DOHH2 (cell line): ENCODE measurements around the gene TPRX2.

ENCODE experiments used
- H3F3A ChIP-seq: fragments of 200-600 bp; sonication (generic), shearing (Covaris generic); 2 replicates; pipeline ENCODE4 v1.6.0; 2016; ENCODE audit warnings: antibody characterized with exemption, mild to moderate bottlenecking; ENCODE audit not compliant: control insufficient read depth, insufficient read depth
- H3K27ac ChIP-seq: fragments of 200-600 bp; sonication (generic); 2 replicates; pipeline ENCODE4 v1.5.1; 2014; ENCODE audit warnings: low read depth, mild to moderate bottlenecking, low read length, moderate library complexity
- H3K27me3 ChIP-seq: fragments of 200-600 bp; sonication (generic); 2 replicates; pipeline ENCODE4 v1.6.1; 2014; ENCODE audit warnings: mild to moderate bottlenecking, low read length, mixed read lengths; ENCODE audit not compliant: control insufficient read depth
- H3K36me3 ChIP-seq: fragments of 200-600 bp; sonication (generic); 2 replicates; pipeline ENCODE4 v1.6.1; 2014; ENCODE audit warnings: mild to moderate bottlenecking, low read length, moderate library complexity, mixed read lengths; ENCODE audit not compliant: control insufficient read depth
- H3K4me1 ChIP-seq: fragments of 200-600 bp; sonication (generic); 2 replicates; pipeline ENCODE4 v1.6.1; 2014; ENCODE audit warnings: mild to moderate bottlenecking, low read length, mixed read lengths; ENCODE audit not compliant: control insufficient read depth
- H3K4me2 ChIP-seq: fragments of 200-600 bp; sonication (generic); 2 replicates; pipeline ENCODE4 v1.6.0; 2014; ENCODE audit warnings: mild to moderate bottlenecking, low read length, moderate library complexity
- H3K4me3 ChIP-seq: fragments of 200-600 bp; sonication (generic); 2 replicates; pipeline ENCODE4 v1.5.1; 2014; ENCODE audit warnings: mild to moderate bottlenecking, low read length, mixed read lengths
- H3K79me2 ChIP-seq: fragments of 200-600 bp; sonication (generic); 2 replicates; pipeline ENCODE4 v1.6.1; 2014; ENCODE audit warnings: mild to moderate bottlenecking, low read length, mixed read lengths; ENCODE audit not compliant: control insufficient read depth
- H3K9me2 ChIP-seq: fragments of 200-600 bp; sonication (generic); replicated peaks from 2 replicates; pipeline ENCODE4 v1.6.1; 2014; ENCODE audit warnings: mild to moderate bottlenecking, low read length, mixed read lengths; ENCODE audit not compliant: control insufficient read depth
- H3K9me3 ChIP-seq: fragments of 200-600 bp; sonication (generic); 2 replicates; pipeline ENCODE4 v1.6.1; 2014; ENCODE audit warnings: antibody characterized with exemption, low read length, mixed read lengths; ENCODE audit not compliant: control insufficient read depth, insufficient read depth
- H4K20me1 ChIP-seq: fragments of 200-600 bp; sonication (generic); 2 replicates; pipeline ENCODE4 v1.6.0; 2014; ENCODE audit warnings: low read depth, mild to moderate bottlenecking, antibody characterized with exemption, low read length, moderate library complexity; ENCODE audit not compliant: control insufficient read depth, insufficient read depth
- CTCF ChIP-seq: fragments of 200-600 bp; sonication (generic); IDR thresholded peaks from one replicate; pipeline ENCODE4 v1.5.1; 2014; ENCODE audit warnings: antibody characterized with exemption, mild to moderate bottlenecking, low read depth, low read length; ENCODE audit not compliant: poor library complexity, severe bottlenecking
- EZH2phosphoT487 ChIP-seq: fragments of 200-600 bp; sonication (generic); IDR thresholded peaks from 2 replicates; pipeline ENCODE4 v1.6.1; 2017; ENCODE audit warnings: borderline replicate concordance, mild to moderate bottlenecking, antibody characterized with exemption, low read length, moderate library complexity, mixed read lengths

TPRX2 gene

DNA sequence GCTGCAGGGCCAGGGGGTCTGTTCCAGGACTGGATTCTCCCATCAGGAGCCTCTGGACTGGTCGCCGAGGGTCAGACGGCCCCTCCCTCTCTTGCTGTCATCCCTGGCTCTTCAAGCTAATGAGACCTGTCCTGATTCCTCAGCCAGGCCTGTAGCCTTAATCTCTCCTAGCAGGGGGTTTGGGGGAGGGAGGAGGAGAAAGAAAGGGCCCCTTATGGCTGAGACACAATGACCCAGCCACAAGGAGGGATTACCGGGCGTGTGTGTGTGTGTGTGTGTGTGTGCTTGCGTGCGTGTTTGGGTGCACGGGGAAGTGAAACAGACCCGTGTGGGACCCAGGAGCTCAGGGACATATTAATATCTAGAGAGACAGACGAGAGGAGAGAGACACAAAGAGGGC lies 39.2 kb upstream of the TPRX2 start:
- no peaks in the 10 kb centered on the region for H3K36me3 ChIP-seq
- H3K9me3 ChIP-seq: no peaks in the 10 kb centered on the region
- H3K4me1 ChIP-seq: peaks cover 8% of the 10 kb centered on the region
- no peak overlapping the region for H3K4me3 ChIP-seq
- H3K27me3 ChIP-seq: peaks cover 23% of the 10 kb centered on the region
- H3K4me2 ChIP-seq: no peak overlapping the region
- no peaks in the 10 kb centered on the region for H3K9me2 ChIP-seq
- H4K20me1 ChIP-seq: no peaks in the 10 kb centered on the region
- H3F3A ChIP-seq: no peaks in the 10 kb centered on the region
- no peaks in the 10 kb centered on the region for H3K79me2 ChIP-seq
- no peak for TF ChIP-seq EZH2phosphoT487
- no peak for TF ChIP-seq CTCF
- no peak overlapping the region for H3K27ac ChIP-seq

DNA sequence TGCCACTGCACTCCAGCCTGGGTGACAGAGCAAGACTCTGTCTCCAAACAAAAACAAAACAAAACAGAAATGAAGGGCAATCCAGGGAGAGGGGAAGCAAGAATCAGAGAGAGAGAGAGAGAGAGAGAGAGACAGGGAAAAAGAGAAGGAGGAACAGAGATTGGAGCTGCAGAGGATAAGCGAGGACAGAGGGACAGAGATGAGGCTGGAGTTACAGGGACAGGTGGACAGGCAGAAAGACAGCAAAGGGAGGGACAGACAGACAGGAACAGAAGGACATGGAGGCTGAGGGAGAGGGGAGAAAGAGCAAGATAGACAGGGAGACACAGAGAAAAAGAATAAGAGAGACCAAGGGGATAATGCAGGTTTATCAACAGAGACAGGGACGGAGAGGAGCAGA lies 38.6 kb upstream of the TPRX2 start:
- H3K9me3 ChIP-seq: no peaks in the 10 kb centered on the region
- H3K79me2 ChIP-seq: no peaks in the 10 kb centered on the region
- H3K4me1 ChIP-seq: peaks cover 8% of the 10 kb centered on the region
- H3K27me3 ChIP-seq: peaks cover 23% of the 10 kb centered on the region
- H3K36me3 ChIP-seq: no peaks in the 10 kb centered on the region
- no peaks in the 10 kb centered on the region for H3F3A ChIP-seq
- no peak for TF ChIP-seq CTCF
- no peak for TF ChIP-seq EZH2phosphoT487
- no peaks in the 10 kb centered on the region for H4K20me1 ChIP-seq
- H3K9me2 ChIP-seq: no peaks in the 10 kb centered on the region
- H3K4me3 ChIP-seq: no peak overlapping the region
- no peak overlapping the region for H3K27ac ChIP-seq
- no peak overlapping the region for H3K4me2 ChIP-seq

DNA sequence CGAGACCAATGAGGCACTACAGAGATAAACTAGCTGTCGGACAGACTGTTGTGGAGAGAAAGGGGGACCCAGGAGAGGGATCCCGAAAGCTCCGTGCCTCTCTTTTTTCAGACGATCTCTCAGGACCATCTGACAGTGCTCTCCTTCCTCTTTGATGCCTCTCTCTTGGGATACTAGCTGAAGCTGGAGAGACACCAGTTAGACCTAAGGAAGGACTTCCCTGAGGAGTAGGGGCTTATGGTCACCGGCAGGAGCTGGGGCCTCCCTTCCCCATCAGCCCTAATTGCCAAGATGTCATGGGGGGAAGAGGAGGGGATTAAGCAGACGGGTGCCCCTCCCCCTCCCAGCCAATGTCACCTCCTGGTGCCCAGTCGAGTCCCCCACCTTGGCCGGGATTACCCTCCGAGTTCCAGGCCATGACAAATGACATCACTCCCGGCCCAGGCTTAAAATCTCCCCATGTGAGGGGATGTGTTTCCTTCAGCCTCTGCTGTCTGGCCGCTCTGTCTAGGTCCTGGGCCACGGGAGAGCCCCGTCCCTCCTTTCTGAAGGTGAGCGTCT lies 37.5 kb upstream of the TPRX2 start, which contains the start of gene CRX:
CRX (plus strand) TSS at position 478 of the 561 bp plus-strand sequence. CDS start 12,507 bp downstream, outside the sequence.
- Histone ChIP-seq H3F3A (no peaks in the 10 kb centered on the region), H3K9me2 (no peaks in the 10 kb centered on the region), H3K4me3 (no peak within 1 kb of the TSS), H3K4me1 (peaks cover 8% of the 10 kb centered on the region), H3K79me2 (no peaks in the 10 kb centered on the region), H3K27me3 (peaks cover 23% of the 10 kb centered on the region), H3K4me2 (no peak within 1 kb of the TSS), H3K36me3 (no peaks in the 10 kb centered on the region), H3K27ac (no peak within 1 kb of the TSS), H4K20me1 (no peaks in the 10 kb centered on the region), H3K9me3 (no peaks in the 10 kb centered on the region)
- TF ChIP-seq CTCF (no peak), EZH2phosphoT487 (no peak)
